Hepatocyte (in vitro differentiated cells): Measurements from ENCODE around the gene GID8.

Experiments used
- CTCF ChIP-seq: fragments of 200-600 bp; sonication (generic); IDR thresholded peaks from 2 replicates; pipeline ENCODE4 v1.5.1; 2016; ENCODE audit warnings: antibody characterized with exemption, mild to moderate bottlenecking; ENCODE audit not compliant: poor library complexity
- EZH2 ChIP-seq: fragments of 200-600 bp; sonication (generic); IDR thresholded peaks from 2 replicates; pipeline ENCODE4 v1.6.1; 2016; ENCODE audit warnings: antibody characterized with exemption, mild to moderate bottlenecking, borderline replicate concordance
- EZH2phosphoT487 ChIP-seq: fragments of 200-600 bp; sonication (generic); IDR thresholded peaks from one replicate; pipeline ENCODE4 v1.6.1; 2018; ENCODE audit warnings: antibody characterized with exemption, mild to moderate bottlenecking, low read depth, moderate library complexity; ENCODE audit not compliant: unreplicated experiment, severe bottlenecking

GRCh38 chr20:62899633-62900051 is 38.3 kb upstream of the GID8 start:
- TF ChIP-seq CTCF (no peak), EZH2 (no peak), EZH2phosphoT487 (no peak)
